K562 (cell line): ENCODE results near the gene IKZF3. TPM values are rescaled to one million over a fixed set of nuclear protein-coding genes. Genes with fewer than 3 reads are reported as not detected.

Experiments
- DPF2 ChIP-seq: fragments of 450-650 bp; IDR thresholded peaks from 2 replicates; pipeline ENCODE4 v1.6.1; 2016
- EHMT2 ChIP-seq: fragments of 450-650 bp; IDR thresholded peaks from 2 replicates; pipeline ENCODE4 v1.6.1; 2018; ENCODE audit warnings: antibody characterized with exemption
- ETV1 ChIP-seq: fragments of 450-650 bp; conservative IDR thresholded peaks from 2 replicates; pipeline ENCODE4 v1.6.1; 2016; ENCODE audit warnings: missing genetic modification characterization, control low read depth, low read depth, missing compliant biosample characterization
- FOSL1 ChIP-seq: fragments of 200-800 bp; sonication (Bioruptor generic); conservative IDR thresholded peaks from 2 replicates; pipeline ENCODE4 v1.6.1; 2016; ENCODE audit warnings: missing genetic modification characterization, missing compliant biosample characterization
- FOXP4 ChIP-seq: sonication (generic); formaldehyde crosslinking; IDR thresholded peaks from 2 replicates; pipeline ENCODE4 v1.8.0; 2022; ENCODE audit warnings: mild to moderate bottlenecking, missing genetic modification reagents, borderline replicate concordance
- GABPB2 ChIP-seq: fragments of 250-450 bp; sonication (Bioruptor Pico); conservative IDR thresholded peaks from 2 replicates; pipeline ENCODE4 v1.5.1; 2021; ENCODE audit warnings: mild to moderate bottlenecking
- HMGN3 ChIP-seq: IDR thresholded peaks from 2 replicates; pipeline ENCODE4 v1.6.1; 2011; ENCODE audit warnings: borderline replicate concordance, low read depth, mild to moderate bottlenecking, mixed read lengths, low read length; ENCODE audit not compliant: insufficient read length; ENCODE audit errors: extremely low read depth
- HMGXB4 ChIP-seq: sonication (generic); formaldehyde crosslinking; IDR thresholded peaks from 2 replicates; pipeline ENCODE4 v1.8.1; 2023; ENCODE audit warnings: mild to moderate bottlenecking, missing genetic modification reagents
- KLF16 ChIP-seq: IDR thresholded peaks from 2 replicates; pipeline ENCODE4 v1.6.1; 2016; ENCODE audit warnings: antibody characterized with exemption
- KLF6 ChIP-seq: fragments of 250-450 bp; sonication (Bioruptor Pico); IDR thresholded peaks from 2 replicates; pipeline ENCODE4 v1.4.0; 2020; ENCODE audit warnings: mild to moderate bottlenecking, moderate library complexity, borderline replicate concordance
- MCM7 ChIP-seq, 2 experiments: fragments of 450-650 bp; IDR thresholded peaks; 2 replicates each; pipeline ENCODE4 v1.6.1; 2016 to 2018
- RBM17 ChIP-seq: fragments of 200-400 bp; formaldehyde crosslinking; IDR thresholded peaks from 2 replicates; pipeline ENCODE4 v1.6.1; 2017; ENCODE audit warnings: low read depth, mild to moderate bottlenecking, low read length, borderline replicate concordance
- RNF2 ChIP-seq: sonication (generic); IDR thresholded peaks from 2 replicates; pipeline ENCODE4 v1.6.1; 2016
- SNAPC5 ChIP-seq: fragments of 250-450 bp; sonication (Bioruptor Pico); IDR thresholded peaks from 2 replicates; pipeline ENCODE4 v1.8.0; 2021; ENCODE audit warnings: moderate library complexity, mild to moderate bottlenecking, inconsistent platforms
- TAF15 ChIP-seq: fragments of 200-400 bp; formaldehyde crosslinking; IDR thresholded peaks from 2 replicates; pipeline ENCODE4 v1.6.1; 2017; ENCODE audit warnings: mild to moderate bottlenecking, low read depth, low read length, moderate library complexity
- TAF9B ChIP-seq: fragments of 450-650 bp; IDR thresholded peaks from 2 replicates; pipeline ENCODE4 v1.6.1; 2018; ENCODE audit warnings: mild to moderate bottlenecking; ENCODE audit not compliant: partially characterized antibody
- TBP ChIP-seq: optimal IDR thresholded peaks from 2 replicates; pipeline ENCODE3; 2011; ENCODE audit warnings: low read depth, low read length, improper control_type of control experiment
- TEAD4 ChIP-seq, 2 experiments: sonication (generic) in 1 of 2; formaldehyde crosslinking in 1 of 2; IDR thresholded peaks; 2 replicates each; pipeline versions ENCODE4 v1.6.1 to v1.8.0; 2012 to 2022; ENCODE audit warnings: borderline replicate concordance in 1 of 2, inconsistent platforms in 1 of 2, low read length in 1 of 2, mild to moderate bottlenecking in 1 of 2, missing genetic modification reagents in 1 of 2
- THRAP3 ChIP-seq: fragments of 450-650 bp; IDR thresholded peaks from 2 replicates; pipeline ENCODE4 v1.6.1; 2016; ENCODE audit warnings: mild to moderate bottlenecking, inconsistent platforms, borderline replicate concordance
- TRIM24 ChIP-seq, 2 experiments: fragments of 450-650 bp; IDR thresholded peaks; 2 replicates each; pipeline ENCODE4 v1.6.1; 2016
- ZBTB1 ChIP-seq: sonication (generic); formaldehyde crosslinking; IDR thresholded peaks from 2 replicates; pipeline ENCODE4 v1.8.1; 2023; ENCODE audit warnings: missing genetic modification reagents, low read depth, mild to moderate bottlenecking, borderline replicate concordance
- ZBTB34 ChIP-seq: fragments of 250-450 bp; sonication (Bioruptor Pico); IDR thresholded peaks from 2 replicates; pipeline ENCODE4 v1.8.0; 2021; ENCODE audit warnings: mild to moderate bottlenecking, moderate library complexity
- ZNF124 ChIP-seq: sonication (generic); formaldehyde crosslinking; IDR thresholded peaks from 2 replicates; pipeline ENCODE4 v1.8.1; 2022; ENCODE audit warnings: missing genetic modification reagents
- ZNF197 ChIP-seq: fragments of 200-800 bp; sonication (Bioruptor generic); IDR thresholded peaks from 2 replicates; pipeline ENCODE4 v1.6.1; 2016; ENCODE audit warnings: low read depth, missing genetic modification characterization, missing compliant biosample characterization
- ZNF324 ChIP-seq: fragments of 250-450 bp; sonication (Bioruptor Pico); IDR thresholded peaks from 2 replicates; pipeline ENCODE4 v1.4.0; 2020; ENCODE audit warnings: mild to moderate bottlenecking
- ZNF431 ChIP-seq: sonication (generic); formaldehyde crosslinking; IDR thresholded peaks from 2 replicates; pipeline ENCODE4 v1.8.0; 2022; ENCODE audit warnings: mild to moderate bottlenecking, missing genetic modification reagents
- ZNF507 ChIP-seq: conservative IDR thresholded peaks from 2 replicates; pipeline ENCODE4 v1.6.1; 2017; ENCODE audit warnings: missing genetic modification characterization, missing compliant biosample characterization
- polyA plus RNA-seq, 8 experiments: library from polyadenylated mRNA; depleted of rRNA in 4 of 8; stranded (reverse) in 5 of 8; unstranded in 3 of 8; fragments of >200 nt; fragmentation: Nextera tagmentation in 2 of 8; fragmentation: Illumina TruSeq in 1 of 8; extraction: Ambion mirVana in 2 of 8; extraction: Trizol in 1 of 8; gene quantifications; 2 replicates each; pipeline versions ENCODE4 v1.2.1 to v1.2.3, GENCODE V29; 2011 to 2014; ENCODE audit warnings: inconsistent platforms in 1 of 8, missing spikeins in 1 of 8
- total RNA-seq, 7 experiments: library from RNA; depleted of rRNA in 6 of 7; stranded (reverse); fragments of >200 nt in 6 of 7; fragmentation: Illumina TruSeq in 2 of 7; extraction: Trizol in 2 of 7; gene quantifications; 2 replicates each; pipeline versions ENCODE4 v1.2.1 to v1.2.3, GENCODE V29; 2011 to 2021; ENCODE audit warnings: low replicate concordance in 1 of 7

The IKZF3 gene
- total and polyA plus RNA-seq, 9 of the 15 experiments (the other 6 are each of a cell fraction or from before 2014, with no cell fraction given), result 0.06 to 1.6 (median 0.62) TPM

GRCh38 chr17:39852239-39852638 is 11.9 kb downstream of the IKZF3 start (continued):
- TF ChIP-seq KLF6, result no peak
- no peak for TF ChIP-seq MCM7 (IDR thresholded peaks at IDR 0.05)
- TF ChIP-seq ZBTB34 (CRISPR knock-in tag), result no peak
- TF ChIP-seq ZNF431, result no peak
- TF ChIP-seq ZNF507, result no peak
- no peak for TF ChIP-seq GABPB2 (CRISPR knock-in tag)
- no peak for TF ChIP-seq ZNF324 (CRISPR knock-in tag)
- peak; percentile 47; the same call in 1 of the 2 replicates for TF ChIP-seq TEAD4 (IDR thresholded peaks at IDR 0.05; ENCODE audit: low read length)
- TF ChIP-seq TEAD4 (CRISPR knock-in tag; IDR thresholded peaks at IDR 0.05; ENCODE audit: borderline replicate concordance), result no peak
- TF ChIP-seq TBP, result no peak
- no peak for TF ChIP-seq FOXP4
- TF ChIP-seq FOSL1 (tag), result no peak
- no peak for TF ChIP-seq ZNF124 (CRISPR knock-in tag)
- TF ChIP-seq ZBTB1 (CRISPR knock-in tag), result no peak
- no peak for TF ChIP-seq THRAP3
- no peak for TF ChIP-seq HMGN3
- TF ChIP-seq EHMT2, result no peak
- no peak for TF ChIP-seq ZNF197 (CRISPR knock-in tag)
- no peak for TF ChIP-seq SNAPC5 (CRISPR knock-in tag)
- no peak for TF ChIP-seq TAF15
- TF ChIP-seq TAF9B, result no peak
- TF ChIP-seq TRIM24 (IDR thresholded peaks at IDR 0.05), result 0 out of 4 replicates have a peak, but pooled peaks of 1 of the 2 experiments have one; percentile 22
- TF ChIP-seq HMGXB4 (CRISPR knock-in tag), result no peak
- peak; percentile 8; the same call in 1 of the 2 replicates for TF ChIP-seq ETV1
- TF ChIP-seq KLF16, result 0 out of 2 replicates have a peak, but pooled peaks have one; percentile 21
- TF ChIP-seq RNF2, result peak; percentile 22; the same call in 1 of the 2 replicates
- peak; percentile 60 for TF ChIP-seq DPF2
- TF ChIP-seq RBM17, result no peak
